DND-41 (cell line): ENCODE measurements around the gene SEC61A2.

Experiments used
- ATAC-seq: fragments of 200-7000 bp; cut with Tn5 transposase; 3 replicates; pipeline ENCODE4 v1.9.1; 2021; ENCODE audit warnings: low read depth; ENCODE audit not compliant: insufficient read depth
- DNase-seq: peaks from one replicate; pipeline ENCODE4 v3.0.0-alpha.2; 2020
- H2AFZ ChIP-seq: 2 replicates; pipeline ENCODE4 v1.6.0; 2012; ENCODE audit warnings: low read depth, low read length
- H3K27ac ChIP-seq: 2 replicates; pipeline ENCODE4 v1.5.1; 2012; ENCODE audit warnings: low read length, inconsistent platforms
- H3K27me3 ChIP-seq: fragments of 200-600 bp; sonication (generic); 2 replicates; pipeline ENCODE4 v1.6.0; 2012; ENCODE audit warnings: low read length, mild to moderate bottlenecking, inconsistent platforms; ENCODE audit not compliant: insufficient read depth, poor library complexity
- H3K36me3 ChIP-seq: 2 replicates; pipeline ENCODE4 v1.5.1; 2012; ENCODE audit warnings: low read length, inconsistent platforms; ENCODE audit not compliant: insufficient read depth
- H3K4me1 ChIP-seq: 2 replicates; pipeline ENCODE4 v1.5.1; 2012; ENCODE audit warnings: mild to moderate bottlenecking, low read length; ENCODE audit not compliant: insufficient read depth
- H3K4me2 ChIP-seq: 2 replicates; pipeline ENCODE4 v1.6.0; 2012; ENCODE audit warnings: mild to moderate bottlenecking, moderate library complexity, low read length, inconsistent platforms; ENCODE audit not compliant: insufficient read depth
- H3K4me3 ChIP-seq, 2 experiments: fragments of 200-600 bp in 1 of 2; shearing (Covaris generic) in 1 of 2; 2 replicates each; pipeline ENCODE4 v1.5.1; 2012 to 2016; ENCODE audit warnings: inconsistent platforms in 2 of 2, low read length in 2 of 2, mild to moderate bottlenecking in 2 of 2, low read depth in 1 of 2, moderate library complexity in 1 of 2
- H3K79me2 ChIP-seq: 2 replicates; pipeline ENCODE4 v1.6.0; 2012; ENCODE audit warnings: low read length, inconsistent platforms; ENCODE audit not compliant: insufficient read depth
- H3K9ac ChIP-seq: 2 replicates; pipeline ENCODE4 v1.6.0; 2012; ENCODE audit warnings: low read depth, mild to moderate bottlenecking, inconsistent platforms, low read length, moderate library complexity
- H3K9me3 ChIP-seq: 2 replicates; pipeline ENCODE4 v1.5.1; 2012; ENCODE audit warnings: low read length, moderate library complexity, mild to moderate bottlenecking, inconsistent platforms; ENCODE audit not compliant: insufficient read depth, severe bottlenecking
- H4K20me1 ChIP-seq: 2 replicates; pipeline ENCODE4 v1.6.0; 2012; ENCODE audit warnings: low read length; ENCODE audit not compliant: insufficient read depth
- CTCF ChIP-seq: IDR thresholded peaks from 2 replicates; pipeline ENCODE4 v1.5.1; 2012; ENCODE audit warnings: borderline replicate concordance, low read length, moderate library complexity, mild to moderate bottlenecking; ENCODE audit not compliant: poor library complexity, severe bottlenecking; ENCODE audit errors: extremely low read depth
- EZH2 ChIP-seq: IDR thresholded peaks from 3 replicates; pipeline ENCODE4 v1.6.1; 2012; ENCODE audit warnings: borderline replicate concordance, low read depth, mild to moderate bottlenecking, moderate library complexity, low read length, inconsistent platforms; ENCODE audit not compliant: severe bottlenecking

Gene SEC61A2

DNA sequence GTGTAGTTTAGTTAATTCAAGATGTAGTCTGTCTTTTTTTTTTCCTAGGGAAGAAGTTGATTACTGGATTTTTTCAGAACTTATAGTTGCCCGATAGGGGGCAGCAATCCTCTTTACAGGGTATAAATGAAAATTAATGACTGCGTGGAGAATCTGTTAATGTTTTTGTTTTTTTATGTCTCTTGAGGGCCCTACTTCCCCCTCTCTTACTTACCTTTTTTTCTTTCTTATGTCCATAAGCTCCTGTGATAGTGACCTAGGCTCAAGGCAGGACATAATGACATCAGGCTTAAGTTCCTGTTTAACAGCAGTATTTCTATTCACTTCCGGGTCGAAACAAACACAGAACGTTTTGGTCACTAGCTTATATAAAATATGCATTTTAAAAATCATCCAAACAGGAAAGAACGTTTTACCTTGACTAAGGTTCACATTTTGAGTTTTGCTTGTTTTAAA, 85.3 kb downstream of the SEC61A2 start:
- H3K27ac ChIP-seq: no peak overlapping the region
- no peak overlapping the region for H3K4me3 ChIP-seq
- ATAC-seq: no peak
- peaks cover 80% of the 10 kb centered on the region for H3K36me3 ChIP-seq
- no peaks in the 10 kb centered on the region for H3K4me1 ChIP-seq
- TF ChIP-seq EZH2: no peak
- TF ChIP-seq CTCF: peak; percentile 66
- peaks cover 7% of the 10 kb centered on the region; the same call in 1 of the 2 replicates for H4K20me1 ChIP-seq
- no peak overlapping the region for H3K9ac ChIP-seq
- peaks cover 8% of the 10 kb centered on the region; the same call in 1 of the 2 replicates for H3K79me2 ChIP-seq
- no peak overlapping the region for H2AFZ ChIP-seq
- DNase-seq: peak; percentile 39
- H3K9me3 ChIP-seq: no peaks in the 10 kb centered on the region
- no peaks in the 10 kb centered on the region for H3K27me3 ChIP-seq
- no peak overlapping the region for H3K4me2 ChIP-seq
